Gastrocnemius medialis (tissue), 4 donors: ENCODE data around the gene KLC1. TPM values are rescaled to one million over a fixed set of nuclear protein-coding genes. Genes with fewer than 3 reads are reported as not detected.

Source experiments
- ATAC-seq, 2 donors: fragments of 150-250 bp; one replicate each; pipeline ENCODE4 v1.9.1; 2016
- DNase-seq, 2 donors: peaks; one replicate each; pipeline ENCODE4 v3.0.0-alpha.2; 2019
- H3K27ac ChIP-seq, 4 donors: fragments of 200-600 bp; sonication (generic); 1 replicate in 1 of 4; 2 replicates in 3 of 4; pipeline ENCODE4 v1.5.1; 2016 to 2018; ENCODE audit warnings: mild to moderate bottlenecking in 2 of 4, moderate library complexity in 1 of 4
- H3K27me3 ChIP-seq, 3 donors: fragments of 200-600 bp; sonication (generic) in 2 of 3; 1 replicate in 1 of 3; 2 replicates in 2 of 3; pipeline versions ENCODE4 v1.5.1 to v1.6.0; 2016 to 2019; ENCODE audit warnings: mild to moderate bottlenecking in 1 of 3, moderate library complexity in 1 of 3
- H3K36me3 ChIP-seq, 2 donors: fragments of 200-600 bp; sonication (generic) in 1 of 2; one replicate each; pipeline ENCODE4 v1.5.1; 2017 to 2018
- H3K4me1 ChIP-seq, 2 donors: fragments of 200-600 bp; sonication (generic) in 1 of 2; one replicate each; pipeline ENCODE4 v1.5.1; 2016 to 2017; ENCODE audit warnings: mild to moderate bottlenecking in 2 of 2
- H3K4me3 ChIP-seq, 4 donors: fragments of 200-600 bp; sonication (generic) in 3 of 4; 1 replicate in 1 of 4; 2 replicates in 3 of 4; pipeline ENCODE4 v1.5.1; 2016 to 2019; ENCODE audit warnings: mild to moderate bottlenecking in 2 of 4
- H3K9me3 ChIP-seq, 3 donors: fragments of 200-600 bp; sonication (generic) in 2 of 3; 1 replicate in 1 of 3; 2 replicates in 2 of 3; pipeline ENCODE4 v1.5.1; 2016 to 2019
- CTCF ChIP-seq, 5 experiments: fragments of 450-650 bp in 3 of 5; fragments of 200-600 bp in 2 of 5; sonication (generic) in 2 of 5; IDR thresholded peaks in 4 of 5; conservative IDR thresholded peaks in 1 of 5; 1 replicate in 4 of 5; 2 replicates in 1 of 5; pipeline ENCODE4 v1.5.1; 2016 to 2019; ENCODE audit warnings: antibody characterized with exemption in 5 of 5, mild to moderate bottlenecking in 3 of 5, moderate library complexity in 3 of 5
- POLR2A ChIP-seq, 2 donors: fragments of 450-650 bp; IDR thresholded peaks; one replicate each; pipeline ENCODE4 v1.6.1; 2017; ENCODE audit warnings: antibody characterized with exemption in 2 of 2, mild to moderate bottlenecking in 2 of 2, moderate library complexity in 2 of 2
- in situ Hi-C, 4 donors: fragments of 200-750 bp; cut with MboI; loops; one replicate each; pipeline versions ENCODE4 v1.15.0 to v1.8.0; 2017; ENCODE audit warnings: low sequenced_read_pairs in 4 of 4
- intact Hi-C: fragments of 100-400 bp; cut with DNase I; formaldehyde crosslinking; loops from one replicate; pipeline ENCODE4 v1.15.1; 2023; ENCODE audit warnings: low total_unique reads
- total RNA-seq, 4 donors: library from RNA; depleted of rRNA; stranded (reverse); fragments of >200 nt; gene quantifications; one replicate each; pipeline versions ENCODE4 v1.1.0 to v1.2.3, GENCODE V29; 2016

Gene KLC1
- total RNA-seq, 4 donors from 2014 or later: 217 to 398 (median 309) TPM

- H3K4me1 ChIP-seq: peaks cover 55 to 57% of the 10 kb centered on the region in 2 donors
- H3K9me3 ChIP-seq: no peaks in the 10 kb centered on the region
- intact Hi-C loops: no loop called here
- peak overlapping the region; percentile 71 to 84 (median 74) for H3K27ac ChIP-seq
- DNase-seq: peak in 1 of 2 donors; percentile 63
- no peak overlapping the region for H3K4me3 ChIP-seq
- peaks cover 0 to 20% of the 10 kb centered on the region in 2 donors for H3K36me3 ChIP-seq
- ATAC-seq: peak; percentile 9 to 51
- in situ Hi-C loops: no loop called here
- TF ChIP-seq CTCF (IDR thresholded peaks at IDR 0.05 in 4 of 5, conservative IDR thresholded peaks at IDR 0.05 in 1 of 5) (no peak), POLR2A (IDR thresholded peaks at IDR 0.05) (no peak)
- no peaks in the 10 kb centered on the region for H3K27me3 ChIP-seq
Observed at GRCh38 chr14:103700753-103701490, 71.9 kb downstream of the KLC1 start.

DNA sequence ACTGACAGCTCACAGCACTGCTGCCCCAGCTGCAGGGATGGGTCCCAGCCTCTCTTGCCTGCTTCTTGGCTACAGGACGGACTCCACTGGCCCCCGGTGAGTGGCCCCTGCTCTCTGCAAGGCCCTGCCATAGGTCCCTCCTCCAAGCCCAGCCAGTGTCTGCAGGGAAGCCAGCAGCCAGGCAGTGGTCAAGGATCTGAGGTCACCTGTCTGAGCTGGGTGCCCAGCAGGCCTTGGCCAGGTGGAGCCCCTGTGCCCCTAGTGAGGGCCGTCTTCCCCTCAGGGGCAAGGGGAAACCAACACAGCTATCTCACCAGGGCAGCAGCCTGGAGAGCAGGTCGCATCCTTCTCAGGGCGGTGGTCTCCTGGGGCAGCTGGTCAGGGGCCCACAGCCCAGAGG is 73.1 kb downstream of the KLC1 start:
- Histone ChIP-seq H3K36me3 (peaks cover 0 to 26% of the 10 kb centered on the region in 2 donors), H3K4me3 (no peak overlapping the region), H3K4me1 (peaks cover 43 to 46% of the 10 kb centered on the region in 2 donors), H3K27me3 (no peaks in the 10 kb centered on the region), H3K9me3 (no peaks in the 10 kb centered on the region), H3K27ac (peak overlapping the region in 2 of 4 donors; percentile 71 to 84)
- in situ Hi-C loops (no loop called here), intact Hi-C loops (no loop called here)
- no peak for TF ChIP-seq POLR2A (IDR thresholded peaks at IDR 0.05)
- ATAC-seq (no peak), DNase-seq (no peak)

GRCh38 chr14:103702497-103703432 is 73.8 kb downstream of the KLC1 start:
- in situ Hi-C loops (no loop called here), intact Hi-C loops (no loop called here)
- H3K27me3 ChIP-seq: no peaks in the 10 kb centered on the region
- peaks cover 36 to 39% of the 10 kb centered on the region in 2 donors for H3K4me1 ChIP-seq
- H3K36me3 ChIP-seq: peaks cover 0 to 26% of the 10 kb centered on the region in 2 donors
- no peak for ATAC-seq
- H3K27ac ChIP-seq: peak overlapping the region in 1 of 4 donors; percentile 84
- TF ChIP-seq POLR2A (IDR thresholded peaks at IDR 0.05) (no peak), CTCF (IDR thresholded peaks at IDR 0.05 in 4 of 5, conservative IDR thresholded peaks at IDR 0.05 in 1 of 5) (no peak)
- H3K4me3 ChIP-seq: no peak overlapping the region
- H3K9me3 ChIP-seq: no peaks in the 10 kb centered on the region
- no peak for DNase-seq

GRCh38 chr14:103703433-103704385 is 74.7 kb downstream of the KLC1 start:
- TF ChIP-seq CTCF (IDR thresholded peaks at IDR 0.05 in 4 of 5, conservative IDR thresholded peaks at IDR 0.05 in 1 of 5) (no peak), POLR2A (IDR thresholded peaks at IDR 0.05) (no peak)
- DNase-seq (no peak), ATAC-seq (no peak)
- no peaks in the 10 kb centered on the region for H3K27me3 ChIP-seq
- peak overlapping the region in 3 of 4 donors; percentile 42 to 60 (median 57) for H3K27ac ChIP-seq
- peaks cover 38 to 39% of the 10 kb centered on the region in 2 donors for H3K4me1 ChIP-seq
- intact Hi-C loops (no loop called here), in situ Hi-C loops (no loop called here)
- no peak overlapping the region for H3K4me3 ChIP-seq
- peaks cover 0 to 26% of the 10 kb centered on the region in 2 donors for H3K36me3 ChIP-seq
- H3K9me3 ChIP-seq: no peaks in the 10 kb centered on the region
